Measurements from ENCODE around the gene TEX29.

The TEX29 gene

DNA sequence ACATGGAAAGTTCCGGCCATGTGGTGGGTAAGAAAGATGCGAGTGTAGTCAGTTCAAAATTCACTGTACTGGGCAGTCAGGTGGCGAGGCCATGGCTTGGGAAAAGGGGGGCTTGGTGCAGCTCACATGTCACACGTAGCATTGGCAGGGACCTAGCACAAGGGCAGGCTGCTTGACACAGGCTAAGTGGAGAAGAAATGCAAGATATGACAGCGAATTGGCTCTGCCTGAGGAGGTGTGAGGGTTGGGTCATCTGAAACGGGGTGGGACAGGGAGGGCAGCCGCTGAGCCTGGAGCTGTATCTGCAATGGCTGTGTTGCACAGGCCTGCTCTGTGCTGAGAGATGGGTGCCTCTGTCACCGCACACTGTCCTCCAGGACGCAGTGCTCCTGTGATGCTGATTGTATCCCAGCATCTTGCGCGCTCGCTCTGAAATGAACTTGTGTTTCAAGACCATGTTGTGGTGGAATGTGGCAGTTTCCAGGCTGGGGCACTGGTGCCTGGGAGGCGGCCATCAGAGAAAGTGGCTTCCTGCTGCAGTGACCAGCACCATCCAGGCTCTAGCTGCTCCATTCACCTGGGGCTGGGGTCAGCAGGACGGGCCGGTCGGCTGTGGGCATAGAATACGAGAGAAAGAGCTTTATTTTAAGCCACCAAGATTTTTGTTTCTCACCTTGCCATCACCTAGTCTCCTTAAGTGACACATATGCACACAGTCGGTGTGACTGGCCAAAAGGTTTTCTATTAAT, 70.3 kb downstream of the TEX29 start:
- Mint-ChIP-seq H3K4me1 (peaks cover 14% of the 10 kb centered on the region), H3K36me3 (no peaks in the 10 kb centered on the region), H3K27ac (no peak overlapping the region), H3K9me3 (peaks cover 2% of the 10 kb centered on the region), H3K27me3 (no peaks in the 10 kb centered on the region), H3K4me3 (no peak overlapping the region)
- CTCF ChIA-PET = no interaction called here
- DNase-seq = no peak

DNA sequence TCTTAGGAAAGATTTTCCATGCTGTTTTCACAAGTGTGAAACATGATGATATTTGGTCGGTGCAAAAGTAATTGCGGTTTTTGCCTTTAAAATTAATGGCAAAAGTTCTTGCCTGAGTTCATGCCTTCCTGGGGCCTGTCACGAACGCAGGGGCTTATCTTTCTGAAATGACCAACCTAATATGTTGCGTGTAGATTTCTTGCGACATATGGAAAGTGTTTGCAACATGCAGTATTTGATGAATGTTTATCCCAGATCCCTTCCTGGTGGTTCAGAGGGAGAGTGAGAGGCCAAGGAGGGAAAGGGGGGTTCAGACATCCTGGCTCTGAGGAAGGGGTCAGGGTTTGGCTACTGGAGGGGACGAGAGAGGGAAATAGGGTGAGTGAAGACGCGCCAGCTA, 72.0 kb downstream of the TEX29 start:
- no peak overlapping the region for H3K4me3 Mint-ChIP-seq
- H3K9me3 Mint-ChIP-seq = peaks cover 2% of the 10 kb centered on the region
- H3K36me3 Mint-ChIP-seq = no peaks in the 10 kb centered on the region
- peaks cover 14% of the 10 kb centered on the region for H3K4me1 Mint-ChIP-seq
- H3K27ac Mint-ChIP-seq = no peak overlapping the region
- no peak for DNase-seq
- H3K27me3 Mint-ChIP-seq = no peaks in the 10 kb centered on the region
- CTCF ChIA-PET = no interaction called here

DNA sequence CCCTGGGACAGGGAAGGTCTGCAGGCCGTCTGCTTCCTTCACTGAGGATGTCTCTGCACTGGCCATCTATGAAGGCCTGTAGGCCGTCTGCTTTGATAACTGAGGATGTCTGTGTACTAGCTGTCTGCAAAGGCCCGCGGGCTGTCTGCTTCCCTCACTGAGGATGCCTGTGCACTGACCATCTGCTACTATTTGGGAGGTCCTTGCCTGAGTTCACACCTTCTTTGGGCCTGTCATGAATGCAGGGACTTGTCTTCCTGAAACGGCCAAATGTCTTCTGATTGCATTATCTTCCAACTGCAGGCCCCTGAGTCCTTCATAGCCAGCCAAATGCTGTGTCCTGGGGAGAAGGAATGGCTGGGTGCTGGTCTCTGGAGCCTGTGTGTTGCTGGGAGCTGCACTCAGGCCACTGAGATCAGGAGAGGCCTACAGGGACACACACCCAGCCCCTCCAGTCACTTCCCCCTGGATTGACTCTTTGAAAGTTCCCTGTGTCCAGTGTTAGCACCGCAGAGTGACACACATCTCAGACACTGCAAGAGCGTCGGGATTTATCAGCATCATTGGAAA, 72.9 kb downstream of the TEX29 start:
- H3K27ac Mint-ChIP-seq = no peak overlapping the region
- DNase-seq = no peak
- peaks cover 2% of the 10 kb centered on the region for H3K9me3 Mint-ChIP-seq
- peaks cover 14% of the 10 kb centered on the region for H3K4me1 Mint-ChIP-seq
- CTCF ChIA-PET = no interaction called here
- no peaks in the 10 kb centered on the region for H3K36me3 Mint-ChIP-seq
- no peaks in the 10 kb centered on the region for H3K27me3 Mint-ChIP-seq
- no peak overlapping the region for H3K4me3 Mint-ChIP-seq
